Parathyroid adenoma (tissue), 2 donors: ENCODE data around the gene CDH13.

ENCODE experiments used
- H2AFZ ChIP-seq: fragments of 300-600 bp; sonication (generic); one replicate; pipeline ENCODE4 v1.7.0; 2017; ENCODE audit warnings: antibody characterized with exemption, mild to moderate bottlenecking
- H3K27ac ChIP-seq: fragments of 300-600 bp; sonication (generic); one replicate; pipeline ENCODE4 v1.7.0; 2017
- H3K27me3 ChIP-seq: fragments of 300-600 bp; sonication (generic); one replicate; pipeline ENCODE4 v1.7.0; 2017; ENCODE audit warnings: low read length; ENCODE audit not compliant: control insufficient read depth, insufficient read depth
- H3K36me3 ChIP-seq: fragments of 300-600 bp; sonication (generic); one replicate; pipeline ENCODE4 v1.7.0; 2017; ENCODE audit warnings: low read length; ENCODE audit not compliant: control insufficient read depth, insufficient read depth
- H3K4me1 ChIP-seq: fragments of 300-600 bp; sonication (generic); one replicate; pipeline ENCODE4 v1.7.0; 2017; ENCODE audit warnings: control low read depth
- H3K4me2 ChIP-seq: fragments of 300-600 bp; sonication (generic); one replicate; pipeline ENCODE4 v1.7.0; 2017; ENCODE audit warnings: low read length
- H3K4me3 ChIP-seq: fragments of 300-600 bp; sonication (generic); one replicate; pipeline ENCODE4 v1.7.0; 2017; ENCODE audit warnings: low read depth, low read length
- H3K79me2 ChIP-seq: fragments of 300-600 bp; sonication (generic); one replicate; pipeline ENCODE4 v1.7.0; 2017; ENCODE audit warnings: control low read depth
- H3K9ac ChIP-seq: fragments of 300-600 bp; sonication (generic); one replicate; pipeline ENCODE4 v1.7.0; 2017; ENCODE audit warnings: mild to moderate bottlenecking
- H3K9me3 ChIP-seq: fragments of 300-600 bp; sonication (generic); one replicate; pipeline ENCODE4 v1.7.0; 2017; ENCODE audit warnings: low read length; ENCODE audit not compliant: control insufficient read depth
- TF ChIP-seq, protein P1 (sequence below): fragments of 300-600 bp; sonication (generic); IDR thresholded peaks from one replicate; pipeline ENCODE4 v1.7.0; 2017; ENCODE audit warnings: antibody characterized with exemption, mild to moderate bottlenecking
- donor health status: primary hyperparathyroidism.

Gene CDH13

DNA sequence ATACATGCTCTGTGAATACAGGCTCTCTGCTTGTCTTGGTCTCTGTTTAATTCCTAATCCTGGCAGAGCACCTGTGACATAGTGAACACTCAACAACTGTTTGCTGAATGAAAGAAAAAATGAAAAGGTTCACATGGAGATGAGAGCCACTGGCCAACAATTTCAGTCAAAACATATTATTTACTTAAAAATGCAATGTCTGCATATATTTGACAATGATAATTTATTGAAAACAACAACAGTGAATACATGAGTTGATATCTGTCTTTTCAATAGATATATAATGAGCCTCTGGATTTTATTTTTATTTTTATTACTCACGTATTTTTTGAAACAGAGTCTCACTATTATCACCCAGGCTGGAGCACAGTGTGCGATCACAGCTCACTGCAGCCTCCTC lies 136.6 kb downstream of the CDH13 start:
- no peak overlapping the region for H2AFZ ChIP-seq
- TF ChIP-seq, protein P1, sequence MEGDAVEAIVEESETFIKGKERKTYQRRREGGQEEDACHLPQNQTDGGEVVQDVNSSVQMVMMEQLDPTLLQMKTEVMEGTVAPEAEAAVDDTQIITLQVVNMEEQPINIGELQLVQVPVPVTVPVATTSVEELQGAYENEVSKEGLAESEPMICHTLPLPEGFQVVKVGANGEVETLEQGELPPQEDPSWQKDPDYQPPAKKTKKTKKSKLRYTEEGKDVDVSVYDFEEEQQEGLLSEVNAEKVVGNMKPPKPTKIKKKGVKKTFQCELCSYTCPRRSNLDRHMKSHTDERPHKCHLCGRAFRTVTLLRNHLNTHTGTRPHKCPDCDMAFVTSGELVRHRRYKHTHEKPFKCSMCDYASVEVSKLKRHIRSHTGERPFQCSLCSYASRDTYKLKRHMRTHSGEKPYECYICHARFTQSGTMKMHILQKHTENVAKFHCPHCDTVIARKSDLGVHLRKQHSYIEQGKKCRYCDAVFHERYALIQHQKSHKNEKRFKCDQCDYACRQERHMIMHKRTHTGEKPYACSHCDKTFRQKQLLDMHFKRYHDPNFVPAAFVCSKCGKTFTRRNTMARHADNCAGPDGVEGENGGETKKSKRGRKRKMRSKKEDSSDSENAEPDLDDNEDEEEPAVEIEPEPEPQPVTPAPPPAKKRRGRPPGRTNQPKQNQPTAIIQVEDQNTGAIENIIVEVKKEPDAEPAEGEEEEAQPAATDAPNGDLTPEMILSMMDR = no peak
- H3K4me2 ChIP-seq = no peak overlapping the region
- H3K36me3 ChIP-seq = no peaks in the 10 kb centered on the region
- H3K79me2 ChIP-seq = no peaks in the 10 kb centered on the region
- no peaks in the 10 kb centered on the region for H3K9me3 ChIP-seq
- no peaks in the 10 kb centered on the region for H3K27me3 ChIP-seq
- H3K9ac ChIP-seq = no peak overlapping the region
- H3K4me3 ChIP-seq = no peak overlapping the region
- H3K4me1 ChIP-seq = no peaks in the 10 kb centered on the region
- H3K27ac ChIP-seq = no peak overlapping the region

DNA sequence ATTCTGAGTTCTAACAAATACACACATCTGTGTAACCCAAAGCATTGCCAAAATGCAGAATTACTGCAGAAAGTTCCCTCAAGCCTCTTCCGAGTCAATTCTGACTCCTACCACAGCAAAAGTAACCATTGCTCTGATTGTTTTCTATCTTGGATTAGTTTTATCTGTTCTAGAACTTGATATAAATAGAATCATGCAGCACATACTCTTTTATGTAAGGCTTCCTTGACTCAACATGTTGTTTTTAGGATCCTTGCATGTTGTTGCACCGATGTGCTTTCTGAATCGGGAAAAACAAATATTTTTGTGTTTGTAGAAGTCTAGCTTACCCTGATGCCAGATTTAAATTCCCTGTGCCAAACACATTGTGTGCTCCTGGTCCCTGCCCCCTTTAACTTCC lies 140.4 kb downstream of the CDH13 start:
- Histone ChIP-seq H2AFZ (no peak overlapping the region), H3K79me2 (no peaks in the 10 kb centered on the region), H3K9ac (no peak overlapping the region), H3K27me3 (no peaks in the 10 kb centered on the region), H3K4me1 (no peaks in the 10 kb centered on the region), H3K4me2 (no peak overlapping the region), H3K27ac (no peak overlapping the region), H3K4me3 (no peak overlapping the region), H3K36me3 (no peaks in the 10 kb centered on the region), H3K9me3 (no peaks in the 10 kb centered on the region)
- TF ChIP-seq, protein P1 = no peak

DNA sequence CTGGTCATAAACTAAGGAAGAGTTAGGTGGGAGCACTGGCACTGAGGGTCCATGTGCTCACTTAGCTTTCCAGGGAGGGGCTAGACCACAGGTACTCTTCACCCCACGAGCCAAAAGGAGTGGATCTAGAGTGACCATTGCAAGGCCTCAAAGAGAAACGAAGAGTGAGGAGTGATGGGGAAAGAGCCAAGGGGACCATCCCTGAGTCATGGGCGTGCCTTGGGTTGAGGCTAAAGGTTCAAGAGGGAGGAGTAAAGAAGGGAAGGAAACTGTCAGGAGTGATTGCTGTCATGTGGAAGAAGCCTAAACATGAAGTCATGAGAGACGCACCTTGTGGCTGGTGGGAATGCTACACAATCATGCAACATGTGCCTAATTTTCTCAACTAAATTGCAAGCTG lies 141.0 kb downstream of the CDH13 start:
- no peaks in the 10 kb centered on the region for H3K36me3 ChIP-seq
- H3K27ac ChIP-seq = no peak overlapping the region
- no peak overlapping the region for H3K4me3 ChIP-seq
- no peak overlapping the region for H3K4me2 ChIP-seq
- H3K79me2 ChIP-seq = no peaks in the 10 kb centered on the region
- H3K9ac ChIP-seq = no peak overlapping the region
- no peaks in the 10 kb centered on the region for H3K4me1 ChIP-seq
- no peaks in the 10 kb centered on the region for H3K9me3 ChIP-seq
- no peak overlapping the region for H2AFZ ChIP-seq
- H3K27me3 ChIP-seq = no peaks in the 10 kb centered on the region
- TF ChIP-seq, protein P1 = no peak

DNA sequence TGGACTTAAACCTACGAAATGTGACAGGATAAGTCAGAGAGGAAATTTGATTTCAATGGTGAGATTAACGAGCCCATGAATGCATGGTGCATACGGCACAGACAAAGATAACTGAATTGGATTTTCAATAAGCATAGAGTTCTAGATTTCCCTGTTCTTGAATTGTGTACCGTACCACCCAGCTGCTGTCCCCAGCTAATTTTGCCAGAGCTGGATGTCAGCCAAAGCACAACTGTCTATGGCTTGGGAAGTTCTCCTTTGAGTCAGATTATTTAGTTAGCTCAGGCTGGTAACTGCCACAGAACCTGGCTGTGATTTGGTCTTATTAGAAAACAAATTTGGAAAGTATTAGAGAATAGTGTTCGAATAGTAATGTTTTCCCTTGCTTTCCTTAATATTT lies 143.1 kb downstream of the CDH13 start:
- Histone ChIP-seq H3K36me3 (no peaks in the 10 kb centered on the region), H3K27ac (no peak overlapping the region), H3K27me3 (no peaks in the 10 kb centered on the region), H3K4me2 (no peak overlapping the region), H3K9ac (no peak overlapping the region), H2AFZ (no peak overlapping the region), H3K9me3 (no peaks in the 10 kb centered on the region), H3K4me3 (no peak overlapping the region), H3K79me2 (no peaks in the 10 kb centered on the region), H3K4me1 (no peaks in the 10 kb centered on the region)
- TF ChIP-seq, protein P1 = no peak

DNA sequence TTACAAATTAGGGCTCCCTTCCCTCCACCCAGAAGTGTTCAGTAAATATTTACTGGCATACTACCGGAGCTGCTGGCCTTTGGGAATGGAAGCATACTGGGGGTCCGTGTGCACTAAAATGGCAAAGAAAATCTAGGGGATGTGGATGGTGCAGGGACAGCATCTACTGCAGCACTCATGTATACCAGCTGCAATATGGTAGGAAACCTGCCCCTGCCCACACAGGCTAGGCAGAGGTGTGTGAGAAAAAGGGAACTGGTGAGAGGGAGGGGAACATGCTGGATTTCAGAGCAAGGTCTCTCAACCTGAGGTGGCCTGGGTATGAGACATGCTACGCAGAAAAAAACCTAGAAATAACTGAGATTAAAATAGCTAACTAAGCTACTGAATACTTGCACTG lies 145.4 kb downstream of the CDH13 start:
- Histone ChIP-seq H3K27me3 (no peaks in the 10 kb centered on the region), H3K4me1 (no peaks in the 10 kb centered on the region), H3K27ac (no peak overlapping the region), H2AFZ (no peak overlapping the region), H3K4me3 (no peak overlapping the region), H3K9me3 (no peaks in the 10 kb centered on the region), H3K36me3 (no peaks in the 10 kb centered on the region), H3K9ac (no peak overlapping the region), H3K79me2 (no peaks in the 10 kb centered on the region), H3K4me2 (no peak overlapping the region)
- TF ChIP-seq, protein P1 = no peak
